ENCODE data around the gene CEP85L. TPM values are rescaled to one million over a fixed set of nuclear protein-coding genes. Genes with fewer than 3 reads are reported as not detected.

CEP85L gene
- total RNA-seq, 4 donors from 2014 or later: 5.3 to 10.5 (median 8.7) TPM

DNA sequence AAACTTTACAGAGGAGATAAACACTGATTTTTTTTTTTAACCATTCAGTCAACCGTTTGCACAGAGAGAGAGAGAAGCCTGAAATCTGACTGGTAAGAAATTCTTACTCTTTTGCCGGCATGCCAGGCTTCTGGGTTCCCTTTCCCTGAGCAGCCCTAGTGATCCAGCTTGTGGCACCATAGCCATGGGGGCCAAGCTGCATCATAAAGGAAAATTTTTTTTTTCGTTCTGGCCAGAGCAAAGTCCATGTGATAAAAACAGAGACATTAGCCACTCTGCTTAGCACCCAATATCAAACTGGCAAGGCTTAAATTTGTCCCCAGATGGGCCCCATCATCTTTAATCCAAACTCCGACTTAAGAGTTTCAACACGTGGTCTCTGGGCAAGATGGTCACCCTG, 44.5 kb downstream of the CEP85L start:
- Histone ChIP-seq H3K9me3 (no peaks in the 10 kb centered on the region), H3K4me1 (peaks cover 0 to 11% (median 3%) of the 10 kb centered on the region in 4 donors), H3K27ac (no peak overlapping the region), H3K4me3 (no peak overlapping the region), H3K36me3 (no peaks in the 10 kb centered on the region), H3K27me3 (no peaks in the 10 kb centered on the region)
- no peak for DNase-seq
- no peak for TF ChIP-seq POLR2A (IDR thresholded peaks at IDR 0.05)
- TF ChIP-seq EP300 (IDR thresholded peaks at IDR 0.05; ENCODE audit: low read depth): no peak
- TF ChIP-seq, protein P1, sequence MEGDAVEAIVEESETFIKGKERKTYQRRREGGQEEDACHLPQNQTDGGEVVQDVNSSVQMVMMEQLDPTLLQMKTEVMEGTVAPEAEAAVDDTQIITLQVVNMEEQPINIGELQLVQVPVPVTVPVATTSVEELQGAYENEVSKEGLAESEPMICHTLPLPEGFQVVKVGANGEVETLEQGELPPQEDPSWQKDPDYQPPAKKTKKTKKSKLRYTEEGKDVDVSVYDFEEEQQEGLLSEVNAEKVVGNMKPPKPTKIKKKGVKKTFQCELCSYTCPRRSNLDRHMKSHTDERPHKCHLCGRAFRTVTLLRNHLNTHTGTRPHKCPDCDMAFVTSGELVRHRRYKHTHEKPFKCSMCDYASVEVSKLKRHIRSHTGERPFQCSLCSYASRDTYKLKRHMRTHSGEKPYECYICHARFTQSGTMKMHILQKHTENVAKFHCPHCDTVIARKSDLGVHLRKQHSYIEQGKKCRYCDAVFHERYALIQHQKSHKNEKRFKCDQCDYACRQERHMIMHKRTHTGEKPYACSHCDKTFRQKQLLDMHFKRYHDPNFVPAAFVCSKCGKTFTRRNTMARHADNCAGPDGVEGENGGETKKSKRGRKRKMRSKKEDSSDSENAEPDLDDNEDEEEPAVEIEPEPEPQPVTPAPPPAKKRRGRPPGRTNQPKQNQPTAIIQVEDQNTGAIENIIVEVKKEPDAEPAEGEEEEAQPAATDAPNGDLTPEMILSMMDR (IDR thresholded peaks at IDR 0.05): no peak
- no peak for TF ChIP-seq POLR2AphosphoS5 (IDR thresholded peaks at IDR 0.05)
- in situ Hi-C loops (cut with MboI; ENCODE audit: low pct_ligation_motif_present in 1 of 4, low pct_unique_long_range_greater_than_20kb in 1 of 4, low sequenced_read_pairs in 3 of 4): loop anchor here in 2 of 4 donors (25.0 kb wide), 2 partner anchors 320 to 620 kb away; no protein-coding TSS in a partner anchor
- intact Hi-C loops (cut with DNase I; ENCODE audit: low total_unique reads): no loop called here
- WGBS, 2 donors (ENCODE audit: low coverage in 1 of 2): 39 to 73% methylated on average over 3 to 5 of the region's 5 CpGs

DNA sequence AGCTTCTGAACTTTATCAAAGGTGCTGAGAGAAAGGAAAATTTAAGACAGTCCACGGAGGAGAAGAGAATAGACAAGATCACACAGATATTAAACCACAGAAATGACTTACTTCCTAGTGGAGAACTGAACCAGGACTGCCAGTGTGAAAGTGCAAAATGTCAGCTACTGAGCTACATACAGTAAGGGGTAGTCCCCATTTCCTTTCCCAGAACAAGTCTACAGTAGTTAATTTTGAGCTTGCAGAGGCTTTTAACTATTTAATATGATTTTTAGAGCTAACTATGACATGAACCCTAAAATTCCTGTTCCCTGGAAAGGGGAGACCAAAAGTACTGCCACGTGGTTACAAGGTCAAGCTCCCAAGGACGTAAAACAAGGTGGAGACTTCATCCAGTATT, 45.1 kb downstream of the CEP85L start:
- H3K27me3 ChIP-seq: no peaks in the 10 kb centered on the region
- intact Hi-C loops (cut with DNase I; ENCODE audit: low total_unique reads): no loop called here
- DNase-seq: no peak
- WGBS, 2 donors (ENCODE audit: low coverage in 1 of 2): 55 to 65% methylated on average over 3 of the region's 3 CpGs
- H3K27ac ChIP-seq: no peak overlapping the region
- H3K4me1 ChIP-seq: peaks cover 0 to 11% (median 3%) of the 10 kb centered on the region in 4 donors
- H3K4me3 ChIP-seq: no peak overlapping the region
- H3K9me3 ChIP-seq: no peaks in the 10 kb centered on the region
- no peak for TF ChIP-seq EP300 (IDR thresholded peaks at IDR 0.05; ENCODE audit: low read depth)
- no peak for TF ChIP-seq POLR2AphosphoS5 (IDR thresholded peaks at IDR 0.05)
- no peak for TF ChIP-seq POLR2A (IDR thresholded peaks at IDR 0.05)
- TF ChIP-seq, protein P1 (IDR thresholded peaks at IDR 0.05): no peak
- in situ Hi-C loops (cut with MboI; ENCODE audit: low pct_ligation_motif_present in 1 of 4, low pct_unique_long_range_greater_than_20kb in 1 of 4, low sequenced_read_pairs in 3 of 4): loop anchor here in 2 of 4 donors (25.0 kb wide), 2 partner anchors 319 to 619 kb away; no protein-coding TSS in a partner anchor
- H3K36me3 ChIP-seq: no peaks in the 10 kb centered on the region

- in situ Hi-C loops (cut with MboI; ENCODE audit: low pct_ligation_motif_present in 1 of 4, low pct_unique_long_range_greater_than_20kb in 1 of 4, low sequenced_read_pairs in 3 of 4): loop anchor here in 2 of 4 donors (25.0 kb wide), 2 partner anchors 316 to 616 kb away; no protein-coding TSS in a partner anchor
- H3K27ac ChIP-seq: no peak overlapping the region
- 91 to 94% methylated on average over 2 of the region's 2 CpGs for WGBS, 2 donors (ENCODE audit: low coverage in 1 of 2)
- TF ChIP-seq POLR2AphosphoS5 (IDR thresholded peaks at IDR 0.05) (no peak), POLR2A (IDR thresholded peaks at IDR 0.05) (no peak), EP300 (IDR thresholded peaks at IDR 0.05; ENCODE audit: low read depth) (no peak)
- TF ChIP-seq, protein P1 (IDR thresholded peaks at IDR 0.05): no peak
- no peaks in the 10 kb centered on the region for H3K27me3 ChIP-seq
- H3K4me1 ChIP-seq: peaks cover 0 to 11% (median 3%) of the 10 kb centered on the region in 4 donors
- H3K36me3 ChIP-seq: no peaks in the 10 kb centered on the region
- no peak for DNase-seq
- intact Hi-C loops (cut with DNase I; ENCODE audit: low total_unique reads): no loop called here
- no peak overlapping the region for H3K4me3 ChIP-seq
- no peaks in the 10 kb centered on the region for H3K9me3 ChIP-seq
These were observed 48.0 kb downstream of the CEP85L start for GRCh38 chr6:118603372-118603771.

DNA sequence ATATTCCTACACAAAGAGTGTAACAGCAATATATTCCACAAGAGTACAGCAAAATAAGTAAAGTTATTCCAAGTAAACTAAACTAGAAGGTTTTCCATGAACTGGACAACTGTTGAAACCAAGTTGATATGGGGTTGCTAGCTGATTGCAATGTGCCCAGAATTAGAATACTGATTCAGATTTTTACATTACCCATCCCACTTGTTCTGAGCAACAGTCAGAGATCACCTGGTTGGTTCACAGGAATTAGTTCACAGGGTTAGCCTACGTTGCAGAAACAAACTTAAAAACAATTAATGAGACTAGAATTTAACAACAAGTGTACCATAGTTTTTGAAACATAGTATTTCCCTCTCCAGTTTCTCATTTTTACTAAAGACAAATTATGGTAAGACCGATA, 49.1 kb downstream of the CEP85L start:
- no peak overlapping the region for H3K27ac ChIP-seq
- TF ChIP-seq, protein P1 (IDR thresholded peaks at IDR 0.05): no peak
- TF ChIP-seq POLR2A (IDR thresholded peaks at IDR 0.05) (no peak), POLR2AphosphoS5 (IDR thresholded peaks at IDR 0.05) (no peak), EP300 (IDR thresholded peaks at IDR 0.05; ENCODE audit: low read depth) (no peak)
- peaks cover 0 to 11% (median 3%) of the 10 kb centered on the region in 4 donors for H3K4me1 ChIP-seq
- no peak for DNase-seq
- H3K27me3 ChIP-seq: no peaks in the 10 kb centered on the region
- intact Hi-C loops (cut with DNase I; ENCODE audit: low total_unique reads) (no loop called here), in situ Hi-C loops (cut with MboI; ENCODE audit: low pct_ligation_motif_present in 1 of 4, low pct_unique_long_range_greater_than_20kb in 1 of 4, low sequenced_read_pairs in 3 of 4) (loop anchor here in 2 of 4 donors (25.0 kb wide), 2 partner anchors 315 to 615 kb away; no protein-coding TSS in a partner anchor)
- H3K9me3 ChIP-seq: no peaks in the 10 kb centered on the region
- 90 to 93% methylated on average over 2 of the region's 2 CpGs for WGBS, 2 donors (ENCODE audit: low coverage in 1 of 2)
- no peak overlapping the region for H3K4me3 ChIP-seq
- no peaks in the 10 kb centered on the region for H3K36me3 ChIP-seq

All from transverse colon (tissue), 4 donors.